ENCODE data around the gene BCAS1. TPM values are rescaled to one million over a fixed set of nuclear protein-coding genes. Genes with fewer than 3 reads are reported as not detected.

Gene BCAS1
- total RNA-seq, 4 donors from 2014 or later, result 0.97 to 9.3 (median 4.4) TPM

- no peaks in the 10 kb centered on the region for H3K9me3 ChIP-seq
- TF ChIP-seq CTCF (IDR thresholded peaks at IDR 0.05), result no peak
- no peak for TF ChIP-seq POLR2A (IDR thresholded peaks at IDR 0.05)
- no peaks in the 10 kb centered on the region for H3K36me3 ChIP-seq
- 64 to 69% methylated on average over 6 of the region's 6 CpGs for WGBS, 2 donors
- H3K27ac ChIP-seq, result peak overlapping the region in 2 of 4 donors; percentile 47 to 64
- H3K27me3 ChIP-seq, result peaks cover 0 to 11% (median 0%) of the 10 kb centered on the region in 4 donors
- H3K4me3 ChIP-seq, result no peak overlapping the region
- intact Hi-C loops (cut with DNase I), result no loop called here
- no peak for DNase-seq
- no peaks in the 10 kb centered on the region for H3K4me1 ChIP-seq
These were observed 110.3 kb downstream of the BCAS1 start for GRCh38 chr20:53959911-53960578.

DNA sequence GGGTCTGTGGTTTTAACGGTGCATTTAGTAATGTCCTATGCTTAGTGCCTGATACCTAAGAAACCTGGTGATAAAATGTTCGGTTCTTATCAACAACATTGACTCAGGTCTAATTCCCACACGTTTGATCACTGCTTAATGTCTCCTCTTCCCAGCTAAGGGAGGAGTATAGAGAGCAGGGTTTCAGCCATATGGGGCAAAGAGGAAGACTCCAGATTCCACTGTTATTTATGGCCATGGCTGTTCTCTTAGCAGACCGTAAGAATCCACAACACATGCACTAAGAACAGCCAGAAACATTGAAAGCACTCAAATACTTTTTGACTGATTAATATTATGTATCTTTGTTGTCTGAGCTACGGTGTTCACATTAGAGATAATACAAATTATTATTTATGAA, 112.1 kb downstream of the BCAS1 start:
- H3K9me3 ChIP-seq, result no peaks in the 10 kb centered on the region
- DNase-seq, result no peak
- TF ChIP-seq CTCF (IDR thresholded peaks at IDR 0.05) (no peak), POLR2A (IDR thresholded peaks at IDR 0.05) (no peak)
- H3K4me1 ChIP-seq, result no peaks in the 10 kb centered on the region
- H3K27ac ChIP-seq, result no peak overlapping the region
- no peaks in the 10 kb centered on the region for H3K36me3 ChIP-seq
- H3K4me3 ChIP-seq, result no peak overlapping the region
- WGBS, 2 donors, result 76 to 85% methylated on average over 5 of the region's 5 CpGs
- intact Hi-C loops (cut with DNase I), result no loop called here
- H3K27me3 ChIP-seq, result peaks cover 0 to 11% (median 0%) of the 10 kb centered on the region in 4 donors

DNA sequence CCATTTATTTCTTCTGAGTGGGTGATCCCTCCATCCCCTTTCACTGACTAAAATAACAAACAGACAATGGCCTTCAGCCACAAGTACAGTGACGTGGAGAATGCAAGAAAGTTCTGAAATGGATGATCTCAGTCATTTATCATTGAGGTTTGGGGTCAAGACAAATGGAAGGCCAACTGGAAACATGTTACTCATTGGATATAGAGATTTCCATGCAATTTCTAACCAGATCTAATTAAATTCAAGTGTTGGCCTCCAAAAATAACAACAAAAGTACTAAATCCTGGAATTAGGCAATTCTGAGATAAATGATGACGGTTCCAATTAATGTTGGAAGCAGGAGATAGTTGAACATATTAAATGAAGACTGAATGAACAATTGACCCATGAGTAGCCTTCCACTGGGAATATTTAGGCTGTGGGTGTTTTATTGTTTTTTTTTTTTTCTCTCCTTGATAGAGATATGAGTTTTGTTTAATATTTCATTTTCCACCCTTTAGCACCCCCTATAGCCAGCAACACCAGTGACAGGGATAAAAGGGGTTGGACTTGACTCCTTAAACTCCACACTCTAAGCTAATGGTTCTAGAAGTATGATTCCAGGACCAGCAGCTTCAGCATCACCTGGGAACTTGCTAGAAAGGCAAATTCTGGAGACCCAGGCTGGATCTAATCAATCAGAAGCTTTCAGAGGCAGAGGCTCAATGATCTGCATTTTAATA, 112.8 kb downstream of the BCAS1 start:
- no peak for TF ChIP-seq POLR2A (IDR thresholded peaks at IDR 0.05)
- TF ChIP-seq CTCF (IDR thresholded peaks at IDR 0.05), result peak in 1 of 6 experiments; percentile 9
- intact Hi-C loops (cut with DNase I), result no loop called here
- WGBS, 2 donors, result 61 to 62% methylated on average over 2 of the region's 2 CpGs
- no peak for DNase-seq
- Histone ChIP-seq H3K4me1 (no peaks in the 10 kb centered on the region), H3K27me3 (peaks cover 0 to 11% (median 0%) of the 10 kb centered on the region in 4 donors), H3K36me3 (no peaks in the 10 kb centered on the region), H3K4me3 (no peak overlapping the region), H3K9me3 (no peaks in the 10 kb centered on the region), H3K27ac (no peak overlapping the region)

DNA sequence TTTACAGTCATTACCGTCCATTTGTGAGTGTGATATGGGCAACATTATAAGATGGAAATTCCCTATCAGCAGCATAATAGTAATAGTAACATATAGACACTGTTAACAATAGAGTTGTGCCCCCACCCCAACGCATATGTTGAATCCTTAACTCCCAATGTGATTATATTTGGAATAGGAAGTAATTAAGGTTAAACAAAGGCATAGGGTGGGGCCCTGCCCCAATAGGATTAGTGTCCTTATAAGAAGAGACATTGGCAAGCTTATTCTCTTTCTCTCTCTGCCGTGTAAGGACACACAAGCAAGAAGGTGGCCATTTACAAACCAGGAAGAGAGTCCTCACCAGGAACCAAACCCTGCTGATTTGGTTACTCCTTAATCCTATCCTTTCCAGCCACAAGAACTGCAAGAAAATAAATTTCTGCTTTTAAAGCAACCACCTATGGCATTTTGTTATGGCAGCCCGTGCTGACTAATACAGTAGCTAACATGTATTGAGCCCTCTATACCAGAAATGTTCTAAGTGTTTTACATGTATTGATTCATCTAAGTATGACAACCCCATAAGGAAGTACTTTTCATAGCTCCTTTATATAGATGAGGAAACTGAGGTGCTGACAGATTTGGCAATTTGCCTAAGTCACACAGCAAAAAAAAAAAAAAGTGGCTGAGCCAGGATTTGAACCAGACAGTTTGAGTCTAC, 114.2 kb downstream of the BCAS1 start:
- Histone ChIP-seq H3K4me1 (no peaks in the 10 kb centered on the region), H3K9me3 (no peaks in the 10 kb centered on the region), H3K27ac (no peak overlapping the region), H3K36me3 (no peaks in the 10 kb centered on the region), H3K4me3 (no peak overlapping the region), H3K27me3 (peaks cover 0 to 11% (median 0%) of the 10 kb centered on the region in 4 donors)
- TF ChIP-seq POLR2A (IDR thresholded peaks at IDR 0.05), result no peak
- no peak for TF ChIP-seq CTCF (IDR thresholded peaks at IDR 0.05)
- no peak for DNase-seq
- intact Hi-C loops (cut with DNase I), result no loop called here
- WGBS, 2 donors, result 78 to 85% methylated on average over 4 of the region's 4 CpGs
